Epithelial cell of proximal tubule (primary cell): ENCODE measurements around the gene FANCD2OS. TPM values are rescaled to one million over a fixed set of nuclear protein-coding genes. Genes with fewer than 3 reads are reported as not detected.
A peak's percentile ranks its signal among the peaks of the same experiment; 100 is the strongest.

Experiments used
- DNase-seq: peaks from one replicate; pipeline ENCODE4 v3.0.0-alpha.2; 2011; ENCODE audit warnings: low read depth
- H3K4me3 ChIP-seq: 2 replicates; pipeline ENCODE4 v1.5.1; 2011; ENCODE audit warnings: low read depth, mild to moderate bottlenecking, low read length
- total RNA-seq: library from RNA; depleted of rRNA; stranded (reverse); fragments of >200 nt; gene quantifications from 2 replicates; pipeline ENCODE4 v1.2.3, GENCODE V29; 2015
- TF ChIP-seq, protein P1 (sequence below): conservative IDR thresholded peaks from 2 replicates; pipeline ENCODE4 v1.5.1; 2012; ENCODE audit warnings: low read depth, mild to moderate bottlenecking, low read length

The FANCD2OS gene
- total RNA-seq, 1 donor from 2014 or later = not detected

- TF ChIP-seq, protein P1, sequence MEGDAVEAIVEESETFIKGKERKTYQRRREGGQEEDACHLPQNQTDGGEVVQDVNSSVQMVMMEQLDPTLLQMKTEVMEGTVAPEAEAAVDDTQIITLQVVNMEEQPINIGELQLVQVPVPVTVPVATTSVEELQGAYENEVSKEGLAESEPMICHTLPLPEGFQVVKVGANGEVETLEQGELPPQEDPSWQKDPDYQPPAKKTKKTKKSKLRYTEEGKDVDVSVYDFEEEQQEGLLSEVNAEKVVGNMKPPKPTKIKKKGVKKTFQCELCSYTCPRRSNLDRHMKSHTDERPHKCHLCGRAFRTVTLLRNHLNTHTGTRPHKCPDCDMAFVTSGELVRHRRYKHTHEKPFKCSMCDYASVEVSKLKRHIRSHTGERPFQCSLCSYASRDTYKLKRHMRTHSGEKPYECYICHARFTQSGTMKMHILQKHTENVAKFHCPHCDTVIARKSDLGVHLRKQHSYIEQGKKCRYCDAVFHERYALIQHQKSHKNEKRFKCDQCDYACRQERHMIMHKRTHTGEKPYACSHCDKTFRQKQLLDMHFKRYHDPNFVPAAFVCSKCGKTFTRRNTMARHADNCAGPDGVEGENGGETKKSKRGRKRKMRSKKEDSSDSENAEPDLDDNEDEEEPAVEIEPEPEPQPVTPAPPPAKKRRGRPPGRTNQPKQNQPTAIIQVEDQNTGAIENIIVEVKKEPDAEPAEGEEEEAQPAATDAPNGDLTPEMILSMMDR = no peak
- no peak for DNase-seq
- H3K4me3 ChIP-seq = no peak overlapping the region
Observed at GRCh38 chr3:10121064-10121463, 13.0 kb upstream of the FANCD2OS start.

DNA sequence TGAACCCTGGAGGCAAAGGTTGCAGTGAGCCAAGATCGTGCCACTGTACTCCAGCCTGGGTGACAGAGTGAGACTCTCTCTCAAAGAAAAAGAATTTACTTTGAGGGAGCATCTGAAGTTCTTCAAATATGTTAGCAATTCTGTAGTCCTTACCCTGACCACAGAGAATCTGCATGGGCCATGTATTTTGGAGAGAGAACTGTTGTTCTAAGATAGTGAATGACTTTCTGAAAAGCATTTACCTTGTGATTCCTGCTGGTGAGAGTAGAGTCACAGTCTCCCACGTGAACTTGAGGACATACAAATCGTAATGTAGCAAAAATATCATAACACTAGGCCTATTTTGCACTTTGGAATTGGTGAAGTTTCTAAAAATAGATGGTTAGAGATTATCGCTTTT is 11.3 kb upstream of the FANCD2OS start:
- no peak overlapping the region for H3K4me3 ChIP-seq
- DNase-seq = no peak
- TF ChIP-seq, protein P1 = no peak

DNA sequence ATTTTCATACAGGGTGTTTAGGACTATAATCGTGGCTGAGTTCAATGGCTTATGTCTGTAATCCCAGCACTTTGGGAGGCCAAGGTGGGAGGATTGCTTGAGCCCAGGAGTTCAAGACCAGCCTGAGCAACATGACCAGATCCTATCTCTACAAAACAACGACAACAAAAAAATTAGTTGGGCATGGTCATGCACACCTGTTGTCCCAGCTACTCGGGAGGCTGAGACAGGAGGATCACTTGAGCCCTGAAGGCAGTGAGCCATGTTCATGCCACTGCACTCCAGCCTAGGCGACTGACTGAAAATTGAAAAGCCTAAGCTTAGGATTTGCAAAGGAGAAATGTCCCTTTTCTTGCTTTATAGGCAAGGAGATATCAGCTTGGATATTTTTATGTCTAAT is 8.9 kb upstream of the FANCD2OS start:
- peak overlapping the region; percentile 89 for H3K4me3 ChIP-seq
- TF ChIP-seq, protein P1 = no peak
- no peak for DNase-seq

DNA sequence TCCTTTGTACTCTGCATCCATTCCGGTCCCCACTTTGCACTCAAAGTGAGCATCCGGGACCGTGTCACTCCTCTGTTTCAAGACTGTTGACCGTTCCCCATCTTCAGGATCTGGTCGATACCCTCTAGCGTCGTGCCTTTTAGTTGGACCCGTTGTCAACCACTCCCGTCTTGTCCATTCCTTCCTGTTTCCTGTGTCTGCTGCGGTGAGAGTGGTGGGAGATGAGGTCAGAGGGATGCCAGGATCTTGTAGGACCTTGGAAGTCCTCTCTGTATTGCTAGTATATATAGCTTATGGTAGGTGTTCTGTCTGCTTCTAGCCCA is 8.0 kb upstream of the FANCD2OS start:
- TF ChIP-seq, protein P1 = no peak
- DNase-seq = no peak
- peak overlapping the region; percentile 89 for H3K4me3 ChIP-seq

GRCh38 chr3:10115326-10116137 is 7.5 kb upstream of the FANCD2OS start, which contains the start of gene BRK1:
BRK1 (plus strand) TSS chr3:10115675; CDS start chr3:10115702, 27 bp downstream.
- DNase-seq = peak; percentile 64
- H3K4me3 ChIP-seq = peak within 1 kb of the TSS; percentile 89
- TF ChIP-seq, protein P1 = no peak

DNA sequence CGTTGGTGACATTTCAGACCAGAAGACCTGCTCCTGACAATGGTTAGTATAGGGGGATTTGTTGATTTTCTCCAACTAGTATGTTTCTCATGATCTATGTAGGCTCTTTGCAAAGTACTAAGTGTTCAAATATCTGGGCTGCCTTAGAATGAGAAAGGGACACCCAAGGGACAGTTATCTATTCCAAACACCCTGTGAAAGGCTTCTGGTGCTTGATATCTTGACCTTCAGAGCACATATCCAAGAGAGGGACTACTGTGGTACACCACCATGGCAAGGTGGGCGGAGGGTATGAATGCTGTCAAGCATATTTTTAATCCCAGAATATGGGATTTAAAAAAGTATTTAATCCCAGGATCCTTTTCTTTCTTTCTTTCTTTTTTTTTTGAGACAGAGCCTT is 1.1 kb downstream of the FANCD2OS start:
- no peak for DNase-seq
- TF ChIP-seq, protein P1 = no peak
- H3K4me3 ChIP-seq = no peak overlapping the region

DNA sequence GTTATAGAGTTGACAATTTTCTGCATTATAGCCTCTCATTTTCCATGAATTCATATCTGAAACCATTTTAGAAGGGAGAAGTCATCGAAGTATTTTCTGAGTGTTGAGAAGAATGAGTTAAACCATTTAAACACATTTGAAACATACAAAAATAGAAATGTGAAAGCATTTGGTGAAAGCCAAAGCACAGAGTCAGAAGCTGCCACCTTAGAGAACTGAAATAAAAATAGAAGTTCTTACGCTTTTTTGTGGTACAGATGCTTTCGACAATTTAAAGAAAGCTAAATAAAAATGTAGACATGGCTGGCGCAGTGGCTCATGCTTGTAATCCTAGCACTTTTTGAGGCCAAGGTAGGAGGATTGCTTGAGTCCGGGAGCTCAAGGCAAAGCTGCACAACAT is 9.0 kb downstream of the FANCD2OS start:
- DNase-seq = no peak
- H3K4me3 ChIP-seq = no peak overlapping the region
- TF ChIP-seq, protein P1 = no peak
